Gastrocnemius medialis (tissue), 4 donors: Measurements from ENCODE around the gene USP24.

Experiments used
- POLR2A ChIP-seq, 2 donors: fragments of 450-650 bp; IDR thresholded peaks; one replicate each; pipeline ENCODE4 v1.6.1; 2017; ENCODE audit warnings: antibody characterized with exemption in 2 of 2, mild to moderate bottlenecking in 2 of 2, moderate library complexity in 2 of 2
- TF ChIP-seq, protein P1 (sequence below), 5 experiments: fragments of 450-650 bp in 3 of 5; fragments of 200-600 bp in 2 of 5; sonication (generic) in 2 of 5; IDR thresholded peaks in 4 of 5; conservative IDR thresholded peaks in 1 of 5; 1 replicate in 4 of 5; 2 replicates in 1 of 5; pipeline ENCODE4 v1.5.1; 2016 to 2019; ENCODE audit warnings: antibody characterized with exemption in 5 of 5, mild to moderate bottlenecking in 3 of 5, moderate library complexity in 3 of 5

DNA sequence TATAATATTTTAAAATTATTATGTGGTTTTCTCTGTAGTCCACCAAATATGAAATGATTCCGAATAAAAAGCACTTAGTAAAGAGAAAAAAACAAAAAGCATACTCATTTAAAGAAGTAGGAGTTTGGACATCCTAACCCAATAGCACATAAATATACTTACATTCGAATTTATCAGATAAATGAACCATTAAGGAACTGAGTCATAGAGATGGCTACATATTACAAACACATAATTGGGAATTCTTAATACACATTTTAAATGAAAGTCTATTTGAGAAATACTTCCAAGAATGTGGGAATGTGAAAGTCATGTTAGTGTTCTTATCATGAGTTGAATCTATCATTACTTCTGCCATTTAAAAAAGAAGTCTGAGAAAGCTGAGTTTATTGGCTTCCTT is 75.0 kb downstream of the USP24 start:
- TF ChIP-seq, protein P1, sequence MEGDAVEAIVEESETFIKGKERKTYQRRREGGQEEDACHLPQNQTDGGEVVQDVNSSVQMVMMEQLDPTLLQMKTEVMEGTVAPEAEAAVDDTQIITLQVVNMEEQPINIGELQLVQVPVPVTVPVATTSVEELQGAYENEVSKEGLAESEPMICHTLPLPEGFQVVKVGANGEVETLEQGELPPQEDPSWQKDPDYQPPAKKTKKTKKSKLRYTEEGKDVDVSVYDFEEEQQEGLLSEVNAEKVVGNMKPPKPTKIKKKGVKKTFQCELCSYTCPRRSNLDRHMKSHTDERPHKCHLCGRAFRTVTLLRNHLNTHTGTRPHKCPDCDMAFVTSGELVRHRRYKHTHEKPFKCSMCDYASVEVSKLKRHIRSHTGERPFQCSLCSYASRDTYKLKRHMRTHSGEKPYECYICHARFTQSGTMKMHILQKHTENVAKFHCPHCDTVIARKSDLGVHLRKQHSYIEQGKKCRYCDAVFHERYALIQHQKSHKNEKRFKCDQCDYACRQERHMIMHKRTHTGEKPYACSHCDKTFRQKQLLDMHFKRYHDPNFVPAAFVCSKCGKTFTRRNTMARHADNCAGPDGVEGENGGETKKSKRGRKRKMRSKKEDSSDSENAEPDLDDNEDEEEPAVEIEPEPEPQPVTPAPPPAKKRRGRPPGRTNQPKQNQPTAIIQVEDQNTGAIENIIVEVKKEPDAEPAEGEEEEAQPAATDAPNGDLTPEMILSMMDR (IDR thresholded peaks at IDR 0.05 in 4 of 5, conservative IDR thresholded peaks at IDR 0.05 in 1 of 5), result no peak
- TF ChIP-seq POLR2A (IDR thresholded peaks at IDR 0.05), result no peak
